IPS-15b (cell line): ENCODE data around the gene MMS22L.

Source experiments
- H3K27me3 ChIP-seq: one replicate; pipeline ENCODE4 v1.6.1; 2013; ENCODE audit warnings: low read length; ENCODE audit not compliant: control insufficient read depth, insufficient read depth
- H3K36me3 ChIP-seq: one replicate; pipeline ENCODE4 v1.6.1; 2013; ENCODE audit warnings: low read length; ENCODE audit not compliant: control insufficient read depth, insufficient read depth
- H3K4me1 ChIP-seq: one replicate; pipeline ENCODE4 v1.6.1; 2013; ENCODE audit warnings: mild to moderate bottlenecking, low read length; ENCODE audit not compliant: control insufficient read depth, insufficient read depth
- H3K4me3 ChIP-seq: one replicate; pipeline ENCODE4 v1.5.1; 2013; ENCODE audit warnings: low read depth, low read length
- H3K9ac ChIP-seq: one replicate; pipeline ENCODE4 v1.6.1; 2013; ENCODE audit warnings: low read depth, mild to moderate bottlenecking, low read length
- H3K9me3 ChIP-seq: one replicate; pipeline ENCODE4 v1.6.1; 2013; ENCODE audit warnings: mild to moderate bottlenecking, low read length; ENCODE audit not compliant: control insufficient read depth, insufficient read depth

MMS22L gene

DNA sequence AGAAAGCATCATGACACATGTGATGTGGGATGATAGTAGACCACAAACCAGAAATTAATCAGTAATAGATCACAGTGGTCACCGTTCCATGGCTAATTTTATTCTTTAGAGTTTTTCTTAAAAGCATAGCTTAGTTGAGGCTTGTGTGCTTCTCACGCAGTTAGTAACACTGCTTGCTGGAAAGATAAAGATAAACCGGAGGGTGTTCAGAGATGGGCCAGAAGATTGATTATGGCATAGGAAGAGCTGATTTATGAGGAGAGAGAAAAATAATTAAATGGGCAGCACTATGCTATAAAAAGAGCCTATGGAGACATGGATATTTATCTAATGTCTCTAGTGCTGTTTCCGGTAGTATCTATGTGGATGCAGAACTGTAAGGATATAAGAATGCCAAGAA lies 173.6 kb downstream of the MMS22L start:
- H3K4me1 ChIP-seq, result no peaks in the 10 kb centered on the region
- no peaks in the 10 kb centered on the region for H3K36me3 ChIP-seq
- no peaks in the 10 kb centered on the region for H3K27me3 ChIP-seq
- no peak overlapping the region for H3K9ac ChIP-seq
- no peak overlapping the region for H3K4me3 ChIP-seq
- H3K9me3 ChIP-seq, result no peaks in the 10 kb centered on the region

DNA sequence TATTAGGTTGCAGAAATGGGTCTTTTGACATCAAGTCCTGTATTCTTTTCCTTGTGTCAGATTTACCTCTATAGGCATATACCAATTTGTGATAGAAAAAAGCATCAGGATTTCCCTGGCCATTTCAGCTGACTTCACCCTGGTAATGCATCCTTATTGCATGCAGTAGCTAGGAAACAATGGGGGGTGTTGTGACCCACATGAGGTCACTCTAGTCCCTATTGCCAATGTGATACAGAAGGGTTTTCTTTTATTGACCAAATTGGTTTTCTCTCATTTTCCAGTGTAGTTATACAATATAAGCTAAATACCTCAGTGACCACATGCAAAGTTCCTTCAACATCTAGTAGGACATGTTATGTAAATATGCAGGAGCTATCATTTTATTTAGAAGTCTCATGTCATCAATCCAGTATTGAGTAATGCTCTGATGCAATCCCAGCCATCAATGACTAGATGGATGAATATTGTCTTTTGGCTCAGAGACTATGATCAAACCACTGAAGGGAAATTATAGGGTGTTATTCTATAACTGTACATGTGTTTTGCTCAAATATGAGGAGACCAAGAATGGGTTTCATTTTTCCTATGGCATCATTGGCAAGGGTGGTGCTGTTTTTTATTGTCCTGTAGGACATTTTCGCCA lies 180.7 kb downstream of the MMS22L start:
- H3K27me3 ChIP-seq, result no peaks in the 10 kb centered on the region
- no peaks in the 10 kb centered on the region for H3K9me3 ChIP-seq
- no peaks in the 10 kb centered on the region for H3K36me3 ChIP-seq
- no peaks in the 10 kb centered on the region for H3K4me1 ChIP-seq
- H3K4me3 ChIP-seq, result no peak overlapping the region
- H3K9ac ChIP-seq, result no peak overlapping the region

DNA sequence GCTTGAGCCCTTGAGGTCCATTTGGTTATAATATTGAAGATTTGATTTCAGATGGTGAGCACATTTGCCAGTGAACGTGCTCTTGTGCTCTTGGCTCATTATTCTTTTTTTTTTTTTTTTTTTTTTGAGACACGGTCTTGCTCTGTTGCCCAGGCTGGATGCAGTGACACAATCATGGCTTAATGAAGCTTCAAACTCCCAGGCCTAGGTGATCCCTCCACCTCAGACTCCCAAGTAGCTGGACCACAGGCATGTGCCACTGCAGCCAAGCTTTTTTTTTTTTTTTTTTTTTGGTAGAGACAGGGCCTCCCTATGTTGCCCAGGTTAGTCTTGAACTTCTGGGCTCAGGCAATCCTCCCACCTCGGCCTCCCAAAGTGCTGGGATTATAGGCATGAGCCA lies 182.3 kb downstream of the MMS22L start:
- no peaks in the 10 kb centered on the region for H3K36me3 ChIP-seq
- H3K9ac ChIP-seq, result no peak overlapping the region
- H3K9me3 ChIP-seq, result no peaks in the 10 kb centered on the region
- H3K4me1 ChIP-seq, result no peaks in the 10 kb centered on the region
- no peaks in the 10 kb centered on the region for H3K27me3 ChIP-seq
- H3K4me3 ChIP-seq, result no peak overlapping the region

DNA sequence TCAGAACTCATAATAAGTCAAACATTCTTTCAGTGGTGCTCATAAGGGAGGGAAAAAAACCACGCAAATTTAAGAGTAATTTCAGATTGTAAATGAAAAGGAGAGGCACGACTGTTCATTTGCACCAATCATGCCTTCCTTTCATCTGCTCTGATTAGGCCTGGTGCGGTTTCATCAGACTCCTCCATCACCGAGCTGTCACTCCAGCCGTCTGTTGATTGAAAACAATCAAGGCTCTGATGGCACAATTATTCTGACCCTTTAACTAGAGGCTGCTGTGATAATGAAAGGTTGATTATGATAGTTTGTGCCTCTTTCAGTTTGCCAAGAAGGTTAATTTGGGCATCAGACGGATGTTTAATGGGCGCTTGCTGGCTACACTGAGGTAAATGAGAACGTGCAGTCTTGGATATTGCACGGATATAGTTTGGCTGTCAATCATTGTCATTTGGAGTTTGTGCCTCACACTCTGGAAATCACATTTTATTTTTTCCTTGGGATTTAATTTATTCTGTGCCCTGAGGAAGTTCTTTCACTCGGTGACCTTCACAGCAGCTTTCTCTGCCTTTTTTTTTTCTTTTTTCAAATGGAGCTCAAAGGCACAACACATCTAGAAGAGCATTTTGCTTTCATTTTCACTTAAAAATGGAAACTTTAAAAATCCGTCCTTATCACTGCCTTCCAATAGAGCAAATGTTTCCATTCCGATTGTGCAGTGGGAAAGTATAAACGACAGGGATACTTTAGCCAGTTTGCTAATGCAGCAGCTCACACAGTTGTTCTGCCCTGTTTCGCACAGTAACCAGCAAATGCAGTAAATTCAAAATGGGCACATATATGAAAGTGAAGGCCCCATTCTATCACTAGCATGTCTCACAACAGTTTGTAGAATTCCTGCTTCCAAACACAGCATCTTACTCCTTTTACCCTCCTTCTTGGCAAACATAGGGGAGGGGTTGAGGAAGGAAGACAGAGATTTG lies 185.7 kb downstream of the MMS22L start:
- Histone ChIP-seq H3K9me3 (no peaks in the 10 kb centered on the region), H3K27me3 (no peaks in the 10 kb centered on the region), H3K4me1 (no peaks in the 10 kb centered on the region), H3K9ac (no peak overlapping the region), H3K4me3 (no peak overlapping the region), H3K36me3 (no peaks in the 10 kb centered on the region)

DNA sequence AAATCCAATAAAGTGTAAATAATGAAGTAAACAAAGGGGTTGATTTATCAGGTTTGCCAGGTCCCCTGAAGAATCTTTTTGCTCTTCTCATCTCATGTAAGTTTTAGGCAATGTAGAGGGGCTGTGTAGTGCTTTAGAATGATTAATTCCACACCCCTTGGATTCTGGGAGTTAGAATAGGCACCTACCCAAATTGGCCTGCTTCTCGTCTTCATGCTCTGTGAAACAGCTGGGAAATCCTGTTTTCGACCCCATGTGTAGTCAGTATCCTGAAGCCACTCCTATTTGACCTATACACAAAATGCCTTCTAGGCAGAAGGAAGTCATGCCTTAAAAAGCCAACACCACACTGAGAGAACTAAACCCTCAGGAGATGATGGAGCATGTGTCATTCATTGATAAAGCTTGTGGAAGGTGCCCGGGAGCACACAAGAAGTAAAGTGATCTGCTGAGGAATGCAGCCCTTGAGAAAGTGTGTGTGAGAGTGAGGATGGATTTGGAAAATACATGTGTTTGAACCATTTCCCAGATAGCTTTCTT lies 187.6 kb downstream of the MMS22L start:
- no peaks in the 10 kb centered on the region for H3K27me3 ChIP-seq
- no peaks in the 10 kb centered on the region for H3K36me3 ChIP-seq
- H3K4me1 ChIP-seq, result no peaks in the 10 kb centered on the region
- H3K9me3 ChIP-seq, result no peaks in the 10 kb centered on the region
- no peak overlapping the region for H3K9ac ChIP-seq
- no peak overlapping the region for H3K4me3 ChIP-seq

DNA sequence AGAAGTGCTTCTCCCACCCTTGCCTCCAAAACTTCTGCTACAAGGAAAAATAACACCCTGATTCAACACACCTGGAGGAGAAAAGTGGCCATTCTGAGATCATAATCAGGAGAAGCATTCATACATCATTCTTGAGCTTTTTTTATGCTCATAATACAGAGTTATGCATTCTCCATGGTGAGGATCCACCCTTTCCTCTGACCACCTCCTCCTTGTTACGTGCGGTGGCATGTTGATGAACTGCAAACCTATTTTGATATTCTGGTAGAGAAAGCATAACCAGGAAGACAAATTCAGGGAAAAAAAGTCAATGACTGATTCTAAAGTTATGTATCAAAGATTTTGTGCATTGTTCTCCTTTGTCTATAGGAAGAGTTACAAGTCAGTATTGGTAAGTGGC lies 188.6 kb downstream of the MMS22L start:
- Histone ChIP-seq H3K9me3 (no peaks in the 10 kb centered on the region), H3K4me3 (no peak overlapping the region), H3K4me1 (no peaks in the 10 kb centered on the region), H3K9ac (no peak overlapping the region), H3K36me3 (no peaks in the 10 kb centered on the region), H3K27me3 (no peaks in the 10 kb centered on the region)

DNA sequence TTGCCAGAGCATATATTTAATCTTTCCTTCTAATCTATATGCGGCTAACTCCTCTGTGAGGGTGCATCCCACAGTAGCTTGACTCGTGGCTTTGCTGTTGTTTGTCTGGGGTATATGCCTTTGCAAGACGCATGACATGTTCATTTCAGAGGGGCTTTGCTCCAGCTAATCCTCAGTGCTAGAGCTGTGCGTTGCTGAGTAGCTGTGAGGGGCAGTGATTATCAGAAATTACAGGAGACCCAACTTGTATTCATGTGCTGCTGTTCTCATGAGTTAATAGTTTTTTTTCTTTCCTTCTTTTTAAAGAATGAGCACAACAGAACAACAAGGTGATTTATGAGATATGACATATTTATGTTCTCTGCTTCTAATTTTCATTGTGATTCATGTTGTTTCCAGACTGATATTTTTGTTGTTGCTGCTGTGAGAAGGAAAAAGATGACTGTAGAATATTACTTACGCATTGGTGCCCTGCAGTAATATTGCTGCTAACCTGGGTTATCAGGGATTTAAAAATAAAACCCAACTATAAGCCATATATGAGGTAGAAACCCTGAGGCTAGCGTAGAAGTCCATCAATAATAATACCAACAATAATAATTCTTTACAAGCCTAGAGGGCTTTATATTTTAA lies 190.2 kb downstream of the MMS22L start:
- no peaks in the 10 kb centered on the region for H3K36me3 ChIP-seq
- H3K9me3 ChIP-seq, result no peaks in the 10 kb centered on the region
- H3K4me3 ChIP-seq, result no peak overlapping the region
- no peak overlapping the region for H3K9ac ChIP-seq
- no peaks in the 10 kb centered on the region for H3K27me3 ChIP-seq
- no peaks in the 10 kb centered on the region for H3K4me1 ChIP-seq
